Motor neuron (in vitro differentiated cells): ENCODE measurements around the gene FKBP10. TPM values are rescaled to one million over a fixed set of nuclear protein-coding genes. Genes with fewer than 3 reads are reported as not detected.
A peak's percentile ranks its signal among the peaks of the same experiment; 100 is the strongest.

Experiments
- ATAC-seq, 8 experiments: fragments of 200-7000 bp; cut with Tn5 transposase; replicated peaks in 6 of 8; 2 replicates each; pipeline ENCODE4 v1.8.0; 2021; ENCODE audit warnings: mild to moderate bottlenecking in 8 of 8, moderate library complexity in 8 of 8
- H3K27ac ChIP-seq, 2 donors: fragments of 250-450 bp; sonication (Bioruptor Pico); 2 replicates each; pipeline ENCODE4 v1.9.0; 2021; ENCODE audit warnings: antibody characterized with exemption in 2 of 2, mild to moderate bottlenecking in 2 of 2, moderate library complexity in 1 of 2
- H3K4me1 ChIP-seq, 2 donors: fragments of 250-450 bp; sonication (Bioruptor Pico); replicated peaks in 1 of 2; 2 replicates each; pipeline ENCODE4 v1.6.1; 2021; ENCODE audit warnings: antibody characterized with exemption in 2 of 2, mild to moderate bottlenecking in 2 of 2, moderate library complexity in 1 of 2
- H3K4me3 ChIP-seq, 5 donors: fragments of 250-450 bp; sonication (Bioruptor Pico); 2 replicates each; pipeline ENCODE4 v1.9.0; 2021; ENCODE audit warnings: antibody characterized with exemption in 5 of 5, mild to moderate bottlenecking in 5 of 5, moderate library complexity in 4 of 5
- WGBS, 10 experiments: fragments of 450-650 bp; shearing (Covaris generic); methylation state at CpG; one replicate each; pipeline ENCODE4 v1.0.0; 2022; 5-methylcytosine and 5-hydroxymethylcytosine counted together
- in situ Hi-C, 9 experiments: fragments of 400-800 bp; cut with MboI; loops; one replicate each; pipeline ENCODE4 v1.15.0; 2021; ENCODE audit warnings: low sequenced_read_pairs in 9 of 9, low pct_unique_long_range_greater_than_20kb in 2 of 9; ENCODE audit not compliant: unreplicated experiment in 9 of 9
- total RNA-seq, 8 experiments: library from RNA; unstranded; fragments of 300-600 nt; gene quantifications; 2 replicates each; pipeline versions ENCODE4 v1.2.3 to v1.2.4, GENCODE V29; 2022

Gene FKBP10
- total RNA-seq, 8 experiments from 2014 or later, result 42.7 to 330 (median 97.6) TPM

GRCh38 chr17:41803049-41804020 lies 9.5 kb upstream of the FKBP10 start:
- Histone ChIP-seq H3K27ac (no peak overlapping the region), H3K4me3 (no peak overlapping the region), H3K4me1 (peaks cover 0 to 9% of the 10 kb centered on the region in 2 donors)
- in situ Hi-C loops, result loop anchor here in 2 of 9 experiments (5.0 to 10.0 kb wide), 2 partner anchors 66 to 69 kb away; partner anchors contain the start of gene HAP1 (in 1 of the 2)
- WGBS, 10 experiments, result 0 to 100% (median 72%) methylated on average over 1 to 8 of the region's 24 CpGs; no CpG with 5 or more reads in 4 of the 10 experiments
- peak in 3 of 8 experiments; percentile 11 to 65 (median 13) for ATAC-seq

DNA sequence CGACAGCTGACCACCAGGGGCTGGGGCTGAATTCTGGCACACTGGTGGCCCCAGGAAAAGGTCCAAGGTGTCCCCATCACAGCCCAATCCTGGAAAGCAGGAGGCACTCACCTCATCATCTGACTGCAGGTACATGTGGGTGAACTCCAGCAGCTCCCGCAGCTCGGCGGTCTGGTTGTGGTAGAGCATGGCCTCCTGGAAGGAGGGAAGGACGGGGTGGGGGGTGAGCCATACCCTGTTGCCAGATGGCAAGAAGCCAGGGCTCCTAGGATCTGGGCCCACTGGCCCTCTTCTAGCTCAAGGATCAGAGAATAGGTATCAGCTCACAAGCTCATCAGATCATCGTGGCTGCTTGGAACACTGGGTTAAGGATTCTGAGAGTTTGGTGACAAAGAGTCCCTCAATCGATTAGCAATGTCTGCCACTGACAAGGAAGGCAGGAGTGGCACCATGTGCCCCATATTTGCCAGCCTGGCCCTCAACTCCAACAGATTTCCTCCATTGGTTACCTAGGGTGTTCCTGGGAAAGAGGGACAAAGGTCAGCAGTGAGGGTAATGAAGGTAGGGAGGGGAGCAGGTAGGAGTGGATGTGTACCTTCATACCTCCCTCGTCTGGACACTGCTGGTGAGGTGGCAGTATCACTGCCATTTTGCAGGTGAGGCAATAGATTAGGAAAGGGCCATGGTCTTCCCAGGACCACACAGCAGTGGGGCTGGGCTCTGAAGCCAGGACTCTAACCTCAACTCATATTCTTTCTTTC lies 5.9 kb upstream of the FKBP10 start:
- no peak overlapping the region for H3K27ac ChIP-seq
- no peak for ATAC-seq
- H3K4me1 ChIP-seq, result peaks cover 6 to 13% of the 10 kb centered on the region in 2 donors
- no peak overlapping the region for H3K4me3 ChIP-seq
- in situ Hi-C loops, result loop anchor here in 1 of 9 experiments (10.0 kb wide), 1 partner anchor 72 kb away; the partner anchor contains the start of gene HAP1
- 60 to 100% (median 90%) methylated on average over 1 to 3 of the region's 8 CpGs; no CpG with 5 or more reads in 5 of the 10 experiments for WGBS, 10 experiments

DNA sequence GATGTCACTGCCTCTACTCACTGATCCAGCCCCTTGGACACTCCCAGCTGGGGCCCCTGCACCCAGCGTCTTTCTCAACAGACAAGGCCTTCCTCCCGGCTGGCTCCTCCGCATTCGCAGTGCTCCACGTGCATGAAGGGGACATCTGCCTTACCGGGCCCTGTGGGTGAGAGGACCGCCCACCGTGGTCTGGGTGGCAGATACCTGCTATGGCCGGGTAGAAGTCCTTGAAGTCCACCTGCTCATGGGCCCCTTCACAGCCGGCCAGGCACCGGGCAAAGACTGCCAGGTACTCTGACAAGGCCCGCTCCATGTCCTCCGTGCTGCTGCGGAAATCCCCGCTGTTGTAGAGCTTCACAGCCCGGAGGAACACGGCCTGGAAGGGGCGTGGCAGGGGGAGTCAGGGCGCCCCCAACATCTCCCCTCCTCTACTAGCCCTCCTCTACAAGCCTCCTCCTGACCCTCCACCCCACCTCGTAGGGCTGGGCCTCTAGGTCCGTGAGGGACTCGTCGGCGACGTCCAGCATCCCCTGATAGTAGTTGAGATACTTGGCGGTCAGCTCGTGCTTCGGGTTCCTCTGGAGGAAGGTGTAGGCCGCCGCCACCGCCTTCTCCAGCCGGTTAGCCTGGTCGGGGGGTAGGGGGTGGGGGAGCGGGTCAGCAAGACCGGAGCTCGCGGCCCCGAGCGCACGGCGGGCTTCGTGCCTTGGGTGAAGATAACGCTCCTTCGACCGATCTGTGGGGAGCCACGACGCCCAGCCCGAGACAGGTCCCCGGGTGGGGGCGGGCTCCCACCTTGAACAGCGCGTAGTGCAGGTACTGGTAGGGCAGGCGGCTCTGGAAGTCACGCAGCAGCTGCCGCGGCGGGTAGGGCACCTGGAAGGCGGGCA lies 1.9 kb upstream of the FKBP10 start:
- 3 to 21% methylated on average over 4 to 14 of the region's 58 CpGs; no CpG with 5 or more reads in 8 of the 10 experiments for WGBS, 10 experiments
- ATAC-seq, result peak in 4 of 8 experiments; percentile 1 to 4 (median 2)
- peak overlapping the region; percentile 77 to 96 (median 80) for H3K4me3 ChIP-seq
- in situ Hi-C loops, result no loop called here
- H3K4me1 ChIP-seq, result peaks cover 6 to 21% of the 10 kb centered on the region in 2 donors
- H3K27ac ChIP-seq, result peak overlapping the region; percentile 89 to 93

DNA sequence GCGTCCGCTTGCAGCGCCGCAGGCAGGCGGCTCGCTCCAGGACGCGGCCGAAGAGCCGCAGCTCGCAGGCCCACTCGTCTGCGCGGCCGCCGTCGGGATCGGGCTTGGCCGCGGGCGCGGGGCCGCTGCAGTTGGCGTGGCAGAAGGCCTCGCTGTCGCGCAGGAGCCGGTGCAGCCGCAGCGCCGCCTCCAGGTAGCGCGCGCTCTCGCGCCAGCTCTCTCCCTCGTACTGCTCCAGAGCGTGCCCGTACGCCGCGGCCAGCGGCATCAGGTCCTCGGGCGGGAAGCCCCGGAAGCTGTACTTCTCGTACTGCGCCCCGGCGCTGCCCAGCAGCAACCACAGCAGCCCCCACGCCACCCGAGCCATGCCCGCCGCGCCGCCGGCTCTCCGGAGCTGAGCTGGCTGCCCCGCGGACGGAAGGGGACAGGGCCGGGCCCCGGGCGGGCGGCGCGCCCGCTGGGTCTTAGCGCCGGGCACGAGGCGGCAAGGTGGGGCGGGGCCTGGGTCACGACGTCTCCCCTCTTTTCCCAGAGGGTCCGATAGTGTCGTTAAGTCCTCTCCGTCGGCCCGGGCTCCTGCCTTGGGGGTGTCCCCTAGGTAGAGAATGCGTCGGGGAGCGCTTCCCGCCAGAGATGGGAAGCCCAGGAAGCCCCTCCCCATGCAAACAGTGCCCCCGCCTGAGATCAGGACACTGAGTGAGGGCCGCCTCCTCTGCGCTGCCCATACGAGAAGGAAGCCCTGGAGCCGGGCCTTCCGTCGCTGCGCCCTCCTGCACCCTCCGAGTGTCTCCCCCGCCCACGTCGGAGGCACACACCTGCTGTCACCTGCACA lies 1.0 kb upstream of the FKBP10 start, which contains the start of gene P3H4:
Gene P3H4, minus strand, starts transcription at position 401 of the 832 bp plus-strand sequence. Its CDS starts 34 bp downstream, at position 367.
- in situ Hi-C loops, result no loop called here
- 0 to 4% (median 0%) methylated on average over 4 to 27 of the region's 96 CpGs; no CpG with 5 or more reads in 7 of the 10 experiments for WGBS, 10 experiments
- H3K4me1 ChIP-seq, result peaks cover 6 to 21% of the 10 kb centered on the region in 2 donors
- peak; percentile 68 to 81 (median 72) for ATAC-seq
- peak within 1 kb of the TSS; percentile 77 to 96 (median 80) for H3K4me3 ChIP-seq
- H3K27ac ChIP-seq, result peak within 1 kb of the TSS; percentile 89 to 93

- in situ Hi-C loops, result no loop called here
- peak in 1 of 8 experiments; percentile 1 for ATAC-seq
Measured at GRCh38 chr17:41813152-41813680, 412 bp downstream of the FKBP10 start.

GRCh38 chr17:41813699-41814124 lies 908 bp downstream of the FKBP10 start:
- ATAC-seq, result no peak
- in situ Hi-C loops, result no loop called here
- peaks cover 6 to 21% of the 10 kb centered on the region in 2 donors for H3K4me1 ChIP-seq
- WGBS, 10 experiments, result 26 to 80% (median 47%) methylated on average over 1 to 4 of the region's 9 CpGs; no CpG with 5 or more reads in 7 of the 10 experiments
- H3K4me3 ChIP-seq, result peak overlapping the region; percentile 77 to 96 (median 80)
- H3K27ac ChIP-seq, result peak overlapping the region; percentile 89 to 93

More at GRCh38 chr17:41813152-41813680, 412 bp downstream of the FKBP10 start:
- peak overlapping the region; percentile 77 to 96 (median 80) for H3K4me3 ChIP-seq
- 11 to 20% methylated on average over 2 to 7 of the region's 12 CpGs; no CpG with 5 or more reads in 8 of the 10 experiments for WGBS, 10 experiments
- peak overlapping the region; percentile 89 to 93 for H3K27ac ChIP-seq
- peaks cover 6 to 21% of the 10 kb centered on the region in 2 donors for H3K4me1 ChIP-seq

GRCh38 chr17:41814195-41814594 lies 1.4 kb downstream of the FKBP10 start:
- in situ Hi-C loops, result no loop called here

DNA sequence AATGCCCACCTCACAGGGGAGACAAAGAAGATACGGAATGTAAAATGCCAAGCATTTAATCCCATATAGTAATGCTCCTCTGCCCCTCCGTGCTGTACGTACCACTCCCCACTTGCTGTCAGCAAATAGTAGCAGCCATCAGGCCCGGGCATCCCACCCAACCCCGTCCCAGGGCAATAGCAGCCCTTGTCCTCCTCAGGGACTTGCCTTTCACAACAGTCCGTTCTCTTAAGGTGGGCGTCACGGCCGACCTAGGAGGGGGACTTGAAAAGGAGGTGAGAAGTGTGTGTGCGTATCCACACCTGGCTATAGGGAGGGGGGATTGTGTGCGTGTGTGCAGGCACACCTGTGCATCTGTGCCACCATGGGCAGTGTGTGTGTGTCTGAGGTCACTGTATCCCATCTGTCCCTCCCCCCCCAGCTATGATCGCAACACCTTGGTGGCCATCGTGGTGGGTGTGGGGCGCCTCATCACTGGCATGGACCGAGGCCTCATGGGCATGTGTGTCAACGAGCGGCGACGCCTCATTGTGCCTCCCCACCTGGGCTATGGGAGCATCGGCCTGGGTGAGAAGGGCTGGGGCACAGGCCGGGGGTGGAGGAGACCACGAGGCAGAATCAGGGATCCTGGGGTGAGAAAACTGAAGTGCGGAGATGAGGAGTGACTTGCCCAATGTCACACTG lies 4.0 kb downstream of the FKBP10 start:
- no peak for ATAC-seq
- Histone ChIP-seq H3K4me1 (peaks cover 0 to 13% of the 10 kb centered on the region in 2 donors), H3K27ac (no peak overlapping the region), H3K4me3 (no peak overlapping the region)
- 89 to 100% (median 98%) methylated on average over 1 to 5 of the region's 23 CpGs; no CpG with 5 or more reads in 4 of the 10 experiments for WGBS, 10 experiments
- in situ Hi-C loops, result no loop called here

More at GRCh38 chr17:41814195-41814594, 1.4 kb downstream of the FKBP10 start:
- Histone ChIP-seq H3K27ac (peak overlapping the region in 1 of 2 donors; percentile 93), H3K4me3 (peak overlapping the region in 4 of 5 donors; percentile 77 to 96 (median 86)), H3K4me1 (peaks cover 6 to 21% of the 10 kb centered on the region in 2 donors)
- 67 to 83% (median 80%) methylated on average over 1 of the region's 1 CpG; no CpG with 5 or more reads in 7 of the 10 experiments for WGBS, 10 experiments
- no peak for ATAC-seq

- Histone ChIP-seq H3K4me1 (peaks cover 0 to 13% of the 10 kb centered on the region in 2 donors), H3K4me3 (no peak overlapping the region), H3K27ac (no peak overlapping the region)
- WGBS, 10 experiments, result 96% methylated on average over 5 of the region's 20 CpGs; no CpG with 5 or more reads in 9 of the 10 experiments
- no peak for ATAC-seq
- in situ Hi-C loops, result no loop called here
Measured at GRCh38 chr17:41818024-41818423, 5.2 kb downstream of the FKBP10 start.

- in situ Hi-C loops, result no loop called here
- Histone ChIP-seq H3K27ac (no peak overlapping the region), H3K4me3 (no peak overlapping the region), H3K4me1 (peaks cover 0 to 5% of the 10 kb centered on the region in 2 donors)
- 100% methylated on average over 1 of the region's 14 CpGs; no CpG with 5 or more reads in 9 of the 10 experiments for WGBS, 10 experiments
- peak in 2 of 8 experiments; percentile 6 to 14 for ATAC-seq
Measured at GRCh38 chr17:41821776-41822175, 9.0 kb downstream of the FKBP10 start.
